Measurements from ENCODE around the gene WWOX. TPM values are rescaled to one million over a fixed set of nuclear protein-coding genes. Genes with fewer than 3 reads are reported as not detected.

The WWOX gene
- total and polyA plus RNA-seq, 2 donors (not counting 3 experiments of a cell fraction or from before 2014, with no cell fraction given), result 6.2 to 12.5 TPM

- BruUV-seq (replicated peaks), result no TSS peak
- ChIA-PET POLR2A (no interaction called here), CTCF (no interaction called here)
- H3K27me3 ChIP-seq (ENCODE audit: control insufficient read depth in 2 of 2, insufficient read depth in 2 of 2, low read length in 2 of 2), result no peaks in the 10 kb centered on the region
- no peaks in the 10 kb centered on the region for H4K20me1 ChIP-seq (replicated peaks; ENCODE audit: control insufficient read depth, extremely low read depth, insufficient read depth, low read length)
- no peaks in the 10 kb centered on the region for H3K79me2 ChIP-seq (ENCODE audit: control insufficient read depth, insufficient read depth, low read length)
- no peaks in the 10 kb centered on the region for H3K9me3 ChIP-seq (replicated peaks; ENCODE audit: control insufficient read depth, insufficient read depth, low read length)
- no peak overlapping the region for H2AFZ ChIP-seq (ENCODE audit: low read depth, low read length)
- no peaks in the 10 kb centered on the region for H3K9me1 ChIP-seq (replicated peaks; ENCODE audit: control insufficient read depth, extremely low read depth, insufficient read depth, low read length)
- dilution Hi-C loops (cut with MboI; ENCODE audit: extremely low pct_ligation_motif_present, low sequenced_read_pairs), result no loop called here
- H3K9ac ChIP-seq (replicated peaks; ENCODE audit: extremely low read depth, insufficient read depth, low read length), result no peak overlapping the region
- intact Hi-C loops (cut with micrococcal nuclease), result no loop called here
- H3K27ac ChIP-seq (ENCODE audit: insufficient read depth, low read depth, low read length), result no peak overlapping the region
- no peak for TF ChIP-seq POLR2AphosphoS5 (IDR thresholded peaks at IDR 0.05; ENCODE audit: insufficient read depth, low read depth, low read length)
- no peak for TF ChIP-seq POLR2A (IDR thresholded peaks at IDR 0.05; ENCODE audit: low read depth, low read length)
- no peak for TF ChIP-seq CTCF (IDR thresholded peaks at IDR 0.05; ENCODE audit: extremely low read depth in 1 of 2, insufficient read depth in 1 of 2, low read depth in 1 of 2, low read length in 2 of 2)
- TF ChIP-seq MYC (IDR thresholded peaks at IDR 0.05; ENCODE audit: low read depth, low read length), result no peak
- no peak for TF ChIP-seq GATA2 (IDR thresholded peaks at IDR 0.05; ENCODE audit: insufficient read depth, insufficient read length, low read depth, low read length)
- TF ChIP-seq EZH2 (IDR thresholded peaks at IDR 0.05; ENCODE audit: borderline replicate concordance, low read depth, low read length, severe bottlenecking), result no peak
- TF ChIP-seq FOS (IDR thresholded peaks at IDR 0.05; ENCODE audit: borderline replicate concordance, insufficient read depth, low read length), result no peak
- no peak for TF ChIP-seq MAX (IDR thresholded peaks at IDR 0.05; ENCODE audit: insufficient read depth, insufficient read length)
- TF ChIP-seq JUN (IDR thresholded peaks at IDR 0.05; ENCODE audit: borderline replicate concordance, insufficient read depth, insufficient read length, low read depth), result no peak
- H3K4me3 ChIP-seq (replicated peaks in 1 of 3; ENCODE audit: insufficient read depth in 1 of 3, low read depth in 1 of 3, low read length in 3 of 3), result no peak overlapping the region
- H3K36me3 ChIP-seq (ENCODE audit: control insufficient read depth in 2 of 2, extremely low read depth in 1 of 2, insufficient read depth in 2 of 2, low read length in 2 of 2), result no peaks in the 10 kb centered on the region
- FAIRE-seq (no peak), DNase-seq (ENCODE audit: low read depth, low spot score) (no peak)
- H3K4me2 ChIP-seq (ENCODE audit: insufficient read depth, low read length), result no peak overlapping the region
- H3K4me1 ChIP-seq (ENCODE audit: control insufficient read depth, extremely low read depth, insufficient read depth, low read length), result no peaks in the 10 kb centered on the region
Observed at GRCh38 chr16:78368121-78369102, 269.0 kb downstream of the WWOX start.
